Left cardiac atrium (tissue), 4 donors: ENCODE measurements around the gene ZAP70. TPM values are rescaled to one million over a fixed set of nuclear protein-coding genes. Genes with fewer than 3 reads are reported as not detected.
"Not testable (repeated sequence)": the region's sequence is repeated elsewhere in the genome, so short reads cannot be mapped to it uniquely, and the experiment has no call there.

Experiments used
- ATAC-seq, 2 donors: fragments of 200-7000 bp; cut with Tn5 transposase; one replicate each; pipeline ENCODE4 v1.9.1; 2020; ENCODE audit warnings: mild to moderate bottlenecking in 2 of 2, moderate library complexity in 2 of 2
- DNase-seq: peaks from one replicate; pipeline ENCODE4 v3.0.0-alpha.2; 2020
- intact Hi-C, 2 donors: fragments of 100-400 bp; cut with DNase I; formaldehyde crosslinking; loops; one replicate each; pipeline versions ENCODE4 v1.14.1 to v1.15.1; 2022 to 2023
- total RNA-seq, 2 donors: library from RNA; stranded (reverse); fragmentation: NEBNext Ultra II Directional; extraction: Animal tissue kit (Norgen Biotek cat#: 25700); gene quantifications; one replicate each; pipeline ENCODE4 v1.2.1, GENCODE V29; 2021
- donor health status: DM: no; HTN: yes; CAD: no.
- donor health status: DM: no; HTN: yes; CAD: no; lungs with severe emphysema.
- donor health status: DM: yes; HTN: yes; CAD: no.
- donor health status: Dilated cardiomyopathy.

ZAP70 gene
- total RNA-seq, 2 donors from 2014 or later, result 1.6 to 2.6 TPM

DNA sequence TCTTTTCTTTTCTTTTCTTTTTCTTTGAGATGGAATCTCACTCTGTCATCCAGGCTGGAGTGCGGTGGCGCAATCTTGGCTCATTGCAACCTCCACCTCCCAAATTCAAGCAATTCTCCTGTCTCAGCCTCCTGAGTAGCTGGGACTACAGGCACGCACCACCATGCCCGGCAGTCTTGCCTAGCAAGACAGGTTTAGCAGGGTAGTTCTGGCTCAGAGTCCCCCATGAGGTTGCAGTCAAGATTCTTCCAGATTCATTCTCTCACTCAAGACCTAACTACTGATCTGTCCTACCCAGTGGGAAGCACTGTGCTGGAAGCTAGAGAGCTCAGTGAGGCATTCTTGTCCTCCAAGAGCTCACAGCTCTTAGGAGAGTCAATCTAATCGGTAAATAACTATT lies 17.6 kb upstream of the ZAP70 start:
- ATAC-seq (no peak), DNase-seq (no peak)
- intact Hi-C loops, result loop anchor here (2.0 to 10.0 kb wide), 3 partner anchors 31 to 105 kb away; partner anchors contain the start of gene ACTR1B (in 1 of the 2)

DNA sequence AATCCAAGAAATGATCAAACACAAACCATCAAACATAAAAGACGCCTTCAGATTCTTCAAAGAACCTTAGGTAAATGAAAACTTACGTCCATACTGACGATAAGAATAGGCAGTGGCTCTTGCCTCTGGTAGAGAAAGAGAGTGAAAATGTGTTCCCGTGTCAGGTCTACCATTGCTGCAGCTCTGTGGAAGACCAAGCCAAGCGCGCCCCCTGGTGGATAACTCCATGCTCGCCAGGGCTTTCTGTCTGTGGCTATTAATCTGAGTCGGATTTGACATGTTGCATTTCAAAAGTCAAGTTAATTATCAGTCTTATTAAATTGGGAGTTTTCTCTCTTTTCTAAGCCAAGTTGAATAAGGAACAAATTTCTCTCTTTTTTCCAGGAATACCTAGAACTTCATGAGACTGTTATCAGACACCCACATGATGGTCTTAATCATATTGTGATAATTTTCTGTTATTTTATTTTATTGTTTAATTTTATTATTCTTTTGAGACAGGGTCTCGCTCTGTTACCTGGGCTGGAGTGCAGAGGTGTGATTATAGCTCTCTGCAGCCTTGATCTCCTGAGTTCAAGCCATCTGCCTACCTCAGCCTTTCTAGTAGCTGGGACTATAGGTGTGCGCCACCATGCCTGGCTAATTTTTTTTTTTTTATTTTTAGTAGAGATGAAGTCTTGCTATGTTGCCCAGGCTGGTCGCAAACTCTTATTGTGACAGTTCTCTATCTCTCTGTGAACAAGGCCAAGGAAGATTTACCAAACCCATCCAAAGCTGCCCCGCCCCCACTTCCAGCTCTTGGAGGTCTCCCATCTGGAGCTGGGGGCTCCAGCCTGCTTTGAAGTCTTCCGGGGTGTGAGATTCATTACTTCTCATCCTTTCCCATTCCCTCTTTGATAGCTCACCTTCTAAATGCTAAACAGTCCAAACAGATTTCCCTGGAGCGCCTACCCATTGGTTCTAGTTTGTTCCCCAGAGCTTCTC lies 15.8 kb upstream of the ZAP70 start:
- DNase-seq, result peak; percentile 92
- intact Hi-C loops, result loop anchor here (2.0 to 10.0 kb wide), 2 partner anchors 103 to 107 kb away; no protein-coding TSS in a partner anchor
- peak; percentile 93 to 94 for ATAC-seq

DNA sequence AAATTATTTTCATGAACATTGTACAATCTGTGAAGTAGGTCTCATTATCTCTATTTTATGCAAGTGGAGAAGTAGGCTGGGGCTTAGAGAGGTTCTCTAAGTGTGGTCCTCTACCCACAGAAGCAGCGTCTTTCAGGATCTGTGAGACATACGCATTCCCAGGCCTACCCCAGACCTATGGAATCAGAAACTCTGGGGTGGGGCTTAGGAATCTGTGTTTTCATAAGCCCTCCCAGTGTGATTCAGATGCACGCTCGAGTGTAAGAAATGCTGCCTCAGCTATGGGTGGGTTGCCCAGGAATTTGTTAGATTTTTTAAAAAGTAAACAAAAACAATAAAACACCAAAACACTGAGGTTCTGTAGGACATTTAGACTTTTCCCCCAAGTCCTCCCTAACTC lies 14.8 kb upstream of the ZAP70 start:
- ATAC-seq, result no peak
- DNase-seq, result no peak
- intact Hi-C loops, result loop anchor here in 1 of 2 donors (10.0 kb wide), 1 partner anchor 104 kb away; no protein-coding TSS in a partner anchor

DNA sequence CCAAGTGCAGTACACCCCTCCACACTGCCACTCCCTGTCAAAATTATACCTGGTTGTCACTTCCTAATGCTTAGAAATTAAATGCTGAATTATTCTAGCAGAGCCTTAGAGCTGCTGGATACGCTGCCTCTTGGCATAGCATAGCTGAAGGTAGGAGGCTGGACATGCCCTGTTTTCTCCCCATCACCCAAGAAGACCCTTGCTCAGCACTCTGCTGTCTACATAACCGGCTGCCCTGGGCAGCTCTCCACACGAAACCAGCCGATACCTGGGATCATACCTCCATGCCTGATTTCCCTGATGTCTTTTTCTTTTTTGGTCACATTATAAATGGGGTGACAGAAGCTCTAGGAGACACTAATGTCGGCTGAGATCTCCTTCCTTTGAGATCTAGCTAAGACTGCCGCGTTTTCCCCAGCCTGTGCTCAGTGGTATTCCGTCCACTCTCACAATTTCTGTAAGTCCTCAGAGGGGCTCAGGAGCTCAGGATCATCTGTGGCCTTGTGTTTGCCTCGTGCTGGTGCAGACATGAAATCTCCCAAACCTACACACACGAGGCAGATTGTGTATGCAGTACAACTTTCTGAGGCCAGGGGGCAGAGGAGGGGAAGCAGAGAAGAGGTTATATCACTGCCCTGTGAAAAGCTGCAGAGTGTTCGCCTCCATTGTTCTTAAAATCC lies 13.5 kb upstream of the ZAP70 start:
- DNase-seq (peak; percentile 47), ATAC-seq (peak; percentile 74)
- intact Hi-C loops, result loop anchor here (5.0 to 10.0 kb wide), 2 partner anchors 105 to 682 kb away; no protein-coding TSS in a partner anchor

DNA sequence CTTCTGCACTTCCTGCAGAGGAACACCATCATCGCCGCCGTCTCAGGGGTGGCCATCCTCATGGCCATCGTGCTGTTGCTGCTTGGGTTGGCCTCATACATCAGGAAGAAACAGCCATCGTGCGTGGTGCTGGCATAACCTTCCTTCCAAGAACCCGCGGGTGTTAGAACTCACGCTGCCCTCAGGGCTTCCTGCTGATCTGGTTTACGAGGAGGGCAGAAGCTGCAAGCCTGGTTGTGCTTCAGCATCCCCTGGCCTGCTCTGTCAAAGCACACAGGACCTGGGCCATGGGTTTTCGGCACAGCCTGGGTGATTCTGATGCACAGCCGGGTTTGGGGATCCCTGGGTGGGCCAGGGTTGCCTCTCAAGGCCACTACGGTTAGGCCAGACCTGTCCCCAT lies 12.2 kb upstream of the ZAP70 start:
- intact Hi-C loops, result loop anchor here in 1 of 2 donors (5.0 kb wide), 1 partner anchor 681 kb away; no protein-coding TSS in a partner anchor
- ATAC-seq, result no peak
- DNase-seq, result no peak

DNA sequence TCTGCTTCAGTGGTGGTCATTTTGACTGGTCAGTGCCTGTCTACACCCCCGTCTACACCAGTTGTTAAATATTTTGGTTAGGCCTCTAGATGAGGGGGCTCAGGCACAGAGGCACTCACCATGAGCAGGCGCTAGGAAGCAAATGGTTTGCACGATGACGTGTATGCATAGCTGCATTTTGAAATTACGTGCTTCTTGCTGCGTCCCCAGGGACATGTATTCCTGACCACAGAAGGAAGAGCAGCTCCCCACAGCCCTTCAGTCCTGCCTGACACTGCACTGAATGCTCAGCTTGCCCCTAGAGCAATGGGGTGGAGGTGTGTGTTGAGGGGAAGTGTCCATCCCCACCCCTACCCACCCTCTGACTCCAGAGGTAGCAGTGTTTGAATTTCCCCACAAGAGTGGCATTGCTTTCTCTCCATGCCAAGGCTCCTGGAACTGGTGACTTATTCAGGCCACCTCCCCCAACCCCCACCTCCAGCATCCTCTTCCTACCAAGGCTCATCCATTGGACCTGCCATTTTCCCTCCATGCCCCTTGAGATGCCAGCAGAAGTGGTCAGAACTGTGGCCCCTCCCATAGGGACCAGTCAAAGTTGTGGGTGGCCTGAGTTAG lies 11.4 kb upstream of the ZAP70 start:
- intact Hi-C loops, result loop anchor here in 1 of 2 donors (5.0 kb wide), 1 partner anchor 680 kb away; no protein-coding TSS in a partner anchor
- ATAC-seq, result no peak
- DNase-seq, result no peak

DNA sequence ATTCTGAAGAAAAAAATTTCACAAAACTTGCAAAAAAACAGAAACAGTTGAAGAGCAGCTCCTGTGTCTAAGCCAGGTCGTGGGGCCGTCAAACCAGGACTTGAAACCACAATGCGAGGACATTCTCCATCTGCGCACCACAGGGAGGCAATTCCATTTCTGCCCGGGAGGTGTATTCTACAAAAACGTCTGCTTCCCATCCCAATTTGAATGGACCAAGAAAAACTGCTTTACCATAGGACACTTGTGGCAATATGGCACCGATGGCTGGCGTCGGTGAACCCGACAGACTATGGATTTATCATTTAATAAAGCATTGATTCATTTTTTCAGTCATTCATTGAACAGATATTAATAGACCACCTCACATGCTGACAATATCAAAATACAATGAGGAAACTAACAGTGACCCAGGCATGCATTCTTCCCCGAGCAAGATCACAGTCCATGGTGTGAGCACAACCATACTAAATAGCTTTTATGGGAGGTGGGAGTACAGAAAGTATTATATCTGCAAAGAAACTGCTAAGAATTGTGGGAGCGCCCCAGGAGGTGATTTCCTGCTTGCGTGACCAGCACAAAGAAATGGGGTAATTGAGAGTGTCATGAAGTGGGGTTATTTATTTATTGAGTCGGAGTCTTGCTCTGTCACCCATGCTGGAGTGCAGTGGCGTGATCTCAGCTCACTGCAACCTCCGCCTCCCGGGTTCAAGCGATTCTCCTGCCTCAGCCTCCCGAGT lies 10.5 kb upstream of the ZAP70 start:
- ATAC-seq (no peak), DNase-seq (no peak)
- intact Hi-C loops, result loop anchor here in 1 of 2 donors (5.0 kb wide), 1 partner anchor 679 kb away; no protein-coding TSS in a partner anchor

DNA sequence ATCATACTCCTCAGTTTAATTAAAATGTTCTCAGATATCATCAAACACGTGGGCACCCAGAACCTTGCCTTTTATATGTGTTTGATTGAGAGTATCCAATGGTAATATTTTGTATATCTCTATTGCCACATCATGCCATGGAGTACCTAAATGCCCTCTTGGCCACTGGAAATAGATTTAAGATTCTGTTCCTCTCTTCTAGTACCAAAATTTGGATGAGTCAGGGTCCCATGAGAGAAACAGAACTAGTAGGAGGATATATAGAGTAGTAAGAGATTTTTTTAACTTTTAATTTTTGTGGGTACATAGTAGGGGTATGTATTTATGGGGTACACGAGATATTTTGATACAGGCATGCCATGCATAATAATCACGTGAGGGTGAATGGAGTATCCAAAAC lies 9.6 kb upstream of the ZAP70 start:
- no peak for DNase-seq
- no peak for ATAC-seq
- intact Hi-C loops, result loop anchor here in 1 of 2 donors (5.0 kb wide), 1 partner anchor 679 kb away; no protein-coding TSS in a partner anchor

DNA sequence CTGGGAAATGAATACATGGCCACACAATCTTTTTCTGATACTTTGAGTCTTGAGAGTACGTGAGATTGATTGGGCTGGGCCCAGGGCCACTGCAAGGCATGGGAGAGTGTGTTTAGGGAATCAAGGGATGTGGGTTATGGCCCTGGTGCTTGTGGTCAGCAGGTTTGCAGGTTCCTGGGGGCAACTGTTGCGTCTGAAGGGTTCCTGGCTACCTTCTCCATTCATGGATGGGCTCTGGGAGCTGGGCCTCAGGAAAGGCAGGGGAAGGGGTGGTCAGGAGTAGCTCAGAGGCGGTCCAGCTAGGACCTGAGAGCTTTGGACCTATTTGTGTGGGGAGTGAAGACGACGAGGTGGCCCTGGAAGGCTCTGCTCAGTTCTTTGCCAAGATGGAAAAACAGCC lies 8.4 kb upstream of the ZAP70 start:
- ATAC-seq (no peak), DNase-seq (no peak)
- intact Hi-C loops, result loop anchor here in 1 of 2 donors (5.0 kb wide), 1 partner anchor 677 kb away; no protein-coding TSS in a partner anchor

DNA sequence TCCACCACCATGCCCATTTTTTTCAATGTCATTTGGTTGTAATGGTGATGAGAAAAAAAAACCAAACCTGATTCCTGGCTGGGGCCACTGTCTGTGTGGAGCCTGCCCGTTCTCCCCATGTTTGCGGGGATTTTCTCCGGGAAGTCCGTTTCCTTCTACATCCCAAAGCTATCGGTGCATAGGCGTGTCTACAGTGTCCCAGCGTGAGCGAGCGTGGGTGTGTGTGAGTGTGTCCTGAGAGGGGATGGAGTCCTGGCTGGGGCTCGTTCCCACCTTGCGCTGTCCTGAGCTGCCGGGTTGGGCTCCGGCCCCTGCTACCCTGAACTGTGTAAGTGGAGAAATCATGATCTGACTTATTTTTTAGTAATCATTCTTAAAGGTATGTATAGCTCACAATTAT lies 7.3 kb upstream of the ZAP70 start:
- DNase-seq (no peak), ATAC-seq (no peak)
- intact Hi-C loops, result no loop called here

DNA sequence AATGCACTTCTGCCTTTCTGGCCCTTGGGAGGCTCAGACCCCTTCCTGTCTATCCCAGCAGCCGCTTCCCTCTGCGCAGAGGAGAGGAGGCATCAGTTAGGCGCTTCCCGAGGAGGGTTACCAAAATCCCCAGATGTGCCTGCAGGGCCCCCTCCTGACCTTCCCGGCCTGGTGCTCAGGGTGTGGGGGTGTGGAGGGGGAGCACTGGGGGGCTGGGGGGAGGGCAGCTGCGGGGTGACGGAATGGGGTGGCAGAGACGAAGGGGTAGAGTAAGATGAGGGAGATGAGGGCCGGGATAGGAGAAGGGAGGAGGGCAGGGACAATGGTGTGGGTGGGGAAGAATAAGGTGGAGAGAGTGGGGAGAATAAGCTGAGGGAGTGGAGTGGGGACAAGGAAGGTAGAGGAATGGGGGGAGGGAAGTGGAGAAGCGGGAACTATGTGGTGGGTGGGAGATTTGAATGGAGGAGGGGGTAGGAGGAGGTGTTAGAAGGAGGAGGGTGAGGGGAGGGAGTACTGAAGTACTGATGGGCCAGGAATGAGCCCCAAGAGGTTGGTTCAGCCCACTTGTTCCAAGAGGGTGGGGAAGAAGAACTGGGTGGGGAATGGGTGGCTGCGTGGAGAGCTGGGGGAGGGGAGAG lies 6.5 kb upstream of the ZAP70 start:
- intact Hi-C loops, result no loop called here
- ATAC-seq, result no peak
- no peak for DNase-seq

DNA sequence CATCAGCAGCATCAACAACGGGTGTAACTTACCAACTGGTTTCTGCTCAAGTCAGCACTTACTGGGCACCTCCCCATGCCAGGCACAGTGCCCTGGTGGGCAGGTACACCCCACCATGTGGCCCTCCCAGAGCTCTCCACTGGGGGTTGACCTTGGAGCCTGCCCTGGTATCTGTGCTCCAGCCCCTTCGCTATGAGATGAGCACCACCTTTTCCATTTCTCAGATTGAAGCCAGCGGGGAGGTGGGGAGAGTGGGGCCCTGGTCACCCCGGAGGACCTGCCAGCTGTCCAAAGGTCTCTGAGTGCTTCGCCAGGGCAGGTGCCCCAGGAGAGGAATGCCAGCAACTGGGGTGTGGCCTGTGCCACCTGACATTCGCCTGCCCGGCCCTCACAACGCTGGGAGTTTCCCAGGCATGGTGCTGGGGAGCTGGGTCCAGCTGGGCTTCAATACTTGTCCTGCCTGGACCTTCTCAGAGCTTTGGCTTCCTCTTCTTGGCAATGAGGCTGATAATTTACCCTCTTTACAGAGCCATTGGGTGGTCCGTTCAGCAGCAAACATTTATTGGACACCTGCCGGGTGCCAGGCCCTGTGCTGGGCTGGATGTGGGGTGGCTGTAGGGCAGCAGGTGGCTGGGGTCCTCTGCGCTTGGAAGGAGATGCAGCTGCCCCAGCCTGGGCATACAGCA lies 5.9 kb upstream of the ZAP70 start:
- DNase-seq (no peak), ATAC-seq (no peak)
- intact Hi-C loops, result no loop called here

DNA sequence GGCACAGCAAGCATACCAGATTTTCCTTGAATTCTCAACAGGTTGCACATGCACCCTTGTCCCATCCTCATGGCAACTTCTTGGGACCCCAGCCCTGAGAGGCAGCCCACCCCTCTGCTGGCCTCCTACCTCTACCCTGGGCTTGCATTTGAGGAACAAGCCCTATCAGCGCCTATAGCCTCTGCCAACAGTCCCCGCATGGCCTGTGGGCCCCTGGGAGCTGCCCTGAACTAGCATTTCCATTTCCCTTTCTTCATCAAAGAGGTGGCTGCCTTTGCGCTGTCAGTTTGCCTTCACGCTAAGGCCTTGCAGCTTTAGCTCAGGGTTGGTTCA lies 5.4 kb upstream of the ZAP70 start:
- intact Hi-C loops, result no loop called here

DNA sequence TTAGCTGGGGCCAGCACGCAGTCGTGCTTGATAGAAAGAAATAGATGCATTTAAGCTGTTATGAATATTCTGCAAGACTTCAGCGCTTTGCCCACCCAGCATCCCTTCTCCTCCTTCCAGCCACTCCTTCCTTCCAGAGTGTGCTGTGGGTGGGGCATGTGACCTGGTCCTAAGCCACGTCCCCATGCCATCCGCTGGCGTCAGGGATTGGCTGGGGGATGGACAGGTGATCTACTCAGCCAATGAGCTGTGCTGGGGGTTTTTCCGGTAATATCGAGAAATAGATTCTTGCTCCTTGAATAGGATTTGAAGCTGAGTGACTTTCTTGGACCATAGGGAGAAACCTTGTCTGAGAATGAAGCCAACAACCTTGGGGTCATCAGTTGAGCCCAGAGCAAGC lies 4.8 kb upstream of the ZAP70 start:
- intact Hi-C loops, result no loop called here
- ATAC-seq (no peak), DNase-seq (no peak)

More for the DNA sequence above, 5.4 kb upstream of the ZAP70 start:
- DNase-seq (no peak), ATAC-seq (no peak)

DNA sequence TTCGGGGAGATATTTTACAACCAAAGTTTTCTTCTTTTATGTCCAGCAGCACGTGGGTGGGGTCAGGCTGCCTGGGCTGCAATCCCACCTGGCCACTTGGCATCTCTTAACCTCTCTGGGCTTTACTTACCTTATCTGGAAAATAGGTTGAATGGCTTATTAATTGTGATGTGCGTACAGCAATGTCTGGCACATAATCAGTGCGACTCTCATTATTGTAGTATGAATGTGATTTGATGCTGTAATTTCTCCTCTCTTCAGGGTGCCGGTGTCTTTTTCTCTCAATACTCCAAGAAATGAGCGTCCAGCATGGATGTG lies 2.0 kb upstream of the ZAP70 start:
- intact Hi-C loops, result loop anchor here in 1 of 2 donors (10.0 kb wide), 1 partner anchor 673 kb away; no protein-coding TSS in a partner anchor
- DNase-seq (no peak), ATAC-seq (no peak)

DNA sequence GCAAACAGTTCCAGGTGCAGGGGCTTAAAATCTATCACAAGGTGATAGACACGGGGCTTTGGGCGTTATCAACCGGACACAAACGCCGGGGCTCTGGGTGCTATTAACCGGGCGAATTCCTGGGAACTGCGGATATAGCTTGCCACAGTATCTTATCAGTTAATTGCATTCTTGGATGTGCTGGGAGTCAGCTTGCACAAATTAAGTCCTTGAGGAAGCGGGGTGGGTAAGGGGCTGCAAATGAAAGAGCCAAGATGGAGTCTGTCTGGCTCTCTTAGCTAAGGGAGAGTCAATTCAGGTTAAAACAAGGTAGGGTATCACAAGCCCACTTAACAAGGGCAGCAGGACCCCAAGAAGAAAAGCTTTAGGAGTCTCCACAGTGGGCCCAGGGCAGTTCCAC lies 1.2 kb upstream of the ZAP70 start:
- not testable (repeated sequence) for ATAC-seq, DNase-seq
- intact Hi-C loops, result loop anchor here in 1 of 2 donors (10.0 kb wide), 1 partner anchor 673 kb away; no protein-coding TSS in a partner anchor

DNA sequence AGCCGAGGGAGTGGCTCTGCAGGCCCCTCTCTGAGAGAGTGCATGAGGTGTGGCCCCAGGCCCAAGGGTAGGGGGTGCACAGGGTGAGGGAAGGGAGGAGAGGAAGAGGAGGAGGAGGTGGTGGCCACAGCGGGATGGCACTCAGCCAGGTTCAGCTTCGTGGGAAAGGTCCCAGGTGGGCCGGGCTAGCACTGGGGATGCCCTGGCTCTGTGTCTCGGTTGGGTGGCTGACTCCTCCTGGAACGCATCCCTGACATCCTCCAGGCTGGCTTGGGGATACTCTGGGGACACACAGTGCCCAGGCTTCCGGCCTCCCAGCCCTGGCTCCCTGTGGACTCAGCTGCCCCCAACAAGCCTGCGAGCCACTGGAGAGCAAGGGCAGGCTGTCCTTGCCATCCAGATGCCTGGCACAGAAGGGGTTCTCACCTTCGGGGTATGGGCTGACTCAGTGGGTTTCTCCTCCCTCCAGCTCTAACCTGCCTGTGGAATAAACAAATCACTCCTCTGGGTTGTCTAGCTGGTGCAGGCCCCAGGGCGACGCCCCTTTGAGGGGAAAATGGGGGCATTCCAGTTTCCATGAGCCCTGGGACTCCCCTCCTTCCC lies 582 bp upstream of the ZAP70 start:
- intact Hi-C loops, result loop anchor here in 1 of 2 donors (10.0 kb wide), 1 partner anchor 672 kb away; no protein-coding TSS in a partner anchor
- ATAC-seq (no peak), DNase-seq (no peak)
